Stomach (tissue), 4 donors: ENCODE results near the gene FSTL4.

Experiments
- EP300 ChIP-seq: sonication (generic); formaldehyde crosslinking; IDR thresholded peaks from one replicate; pipeline ENCODE4 v1.6.1; 2017; ENCODE audit warnings: antibody characterized with exemption
- POLR2A ChIP-seq, 4 donors: fragments of 450-650 bp; IDR thresholded peaks; one replicate each; pipeline ENCODE4 v1.6.1; 2016; ENCODE audit warnings: antibody characterized with exemption in 4 of 4, control low read depth in 2 of 4, mild to moderate bottlenecking in 1 of 4, moderate library complexity in 1 of 4
- POLR2AphosphoS5 ChIP-seq, 3 donors: sonication (generic); formaldehyde crosslinking; IDR thresholded peaks; one replicate each; pipeline ENCODE4 v1.6.1; 2016; ENCODE audit warnings: antibody characterized with exemption in 3 of 3
- TF ChIP-seq, protein P1 (sequence below), 7 experiments: fragments of 450-650 bp in 4 of 7; fragments of 200-600 bp in 3 of 7; sonication (generic) in 3 of 7; IDR thresholded peaks; one replicate each; pipeline ENCODE4 v1.5.1; 2016 to 2019; ENCODE audit warnings: antibody characterized with exemption in 7 of 7, control low read depth in 2 of 7, mild to moderate bottlenecking in 1 of 7

DNA sequence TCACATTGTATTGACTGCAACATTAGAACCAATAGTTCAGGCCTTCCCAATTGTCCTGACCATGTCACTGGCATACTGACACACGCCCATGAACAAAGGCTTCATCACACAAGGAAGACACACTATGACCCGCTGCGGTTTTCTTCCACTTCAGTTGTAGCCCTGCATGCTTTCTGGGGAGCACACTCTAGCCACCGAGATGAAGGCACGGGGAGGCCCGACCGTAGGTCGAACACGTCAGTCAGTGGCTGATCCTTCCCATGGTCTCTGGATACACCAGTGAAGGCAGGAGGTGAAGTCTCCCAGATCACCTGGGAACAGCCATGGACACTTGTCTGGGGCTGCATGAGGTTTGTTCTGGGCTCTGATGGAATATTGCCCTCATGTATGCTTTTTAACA, 224.7 kb downstream of the FSTL4 start:
- no peak for TF ChIP-seq POLR2A (IDR thresholded peaks at IDR 0.05)
- TF ChIP-seq POLR2AphosphoS5 (IDR thresholded peaks at IDR 0.05): no peak
- TF ChIP-seq, protein P1, sequence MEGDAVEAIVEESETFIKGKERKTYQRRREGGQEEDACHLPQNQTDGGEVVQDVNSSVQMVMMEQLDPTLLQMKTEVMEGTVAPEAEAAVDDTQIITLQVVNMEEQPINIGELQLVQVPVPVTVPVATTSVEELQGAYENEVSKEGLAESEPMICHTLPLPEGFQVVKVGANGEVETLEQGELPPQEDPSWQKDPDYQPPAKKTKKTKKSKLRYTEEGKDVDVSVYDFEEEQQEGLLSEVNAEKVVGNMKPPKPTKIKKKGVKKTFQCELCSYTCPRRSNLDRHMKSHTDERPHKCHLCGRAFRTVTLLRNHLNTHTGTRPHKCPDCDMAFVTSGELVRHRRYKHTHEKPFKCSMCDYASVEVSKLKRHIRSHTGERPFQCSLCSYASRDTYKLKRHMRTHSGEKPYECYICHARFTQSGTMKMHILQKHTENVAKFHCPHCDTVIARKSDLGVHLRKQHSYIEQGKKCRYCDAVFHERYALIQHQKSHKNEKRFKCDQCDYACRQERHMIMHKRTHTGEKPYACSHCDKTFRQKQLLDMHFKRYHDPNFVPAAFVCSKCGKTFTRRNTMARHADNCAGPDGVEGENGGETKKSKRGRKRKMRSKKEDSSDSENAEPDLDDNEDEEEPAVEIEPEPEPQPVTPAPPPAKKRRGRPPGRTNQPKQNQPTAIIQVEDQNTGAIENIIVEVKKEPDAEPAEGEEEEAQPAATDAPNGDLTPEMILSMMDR (IDR thresholded peaks at IDR 0.05): no peak
- TF ChIP-seq EP300: no peak
